Chondrocyte (in vitro differentiated cells): ENCODE results near the gene SELENOO. TPM values are rescaled to one million over a fixed set of nuclear protein-coding genes. Genes with fewer than 3 reads are reported as not detected.

ENCODE experiments used
- DNase-seq: peaks from one replicate; pipeline ENCODE4 v3.0.0; 2021; ENCODE audit warnings: mixed read lengths, low spot score
- H3K27ac Mint-ChIP-seq: one replicate; pipeline ENCODE4 v1.8.0; 2021; ENCODE audit warnings: mild to moderate bottlenecking, moderate library complexity, mixed read lengths; ENCODE audit not compliant: unreplicated experiment
- H3K27me3 Mint-ChIP-seq: 2 replicates; pipeline ENCODE4 v1.8.0; 2021; ENCODE audit warnings: low read depth, mixed read lengths
- H3K36me3 Mint-ChIP-seq: 2 replicates; pipeline ENCODE4 v1.8.0; 2021; ENCODE audit warnings: low read depth, mixed read lengths
- H3K4me1 Mint-ChIP-seq: 2 replicates; pipeline ENCODE4 v1.8.0; 2021; ENCODE audit warnings: low read depth, mild to moderate bottlenecking, mixed read lengths
- H3K4me3 Mint-ChIP-seq: one replicate; pipeline ENCODE4 v1.8.0; 2021; ENCODE audit warnings: mild to moderate bottlenecking, moderate library complexity, mixed read lengths; ENCODE audit not compliant: unreplicated experiment
- H3K9me3 Mint-ChIP-seq: 2 replicates; pipeline ENCODE4 v1.8.0; 2021; ENCODE audit warnings: low read depth, mixed read lengths
- total RNA-seq: library from RNA; stranded (reverse); gene quantifications from 3 replicates; pipeline ENCODE4 v1.2.1, GENCODE V29; 2021
- TF ChIP-seq, protein P1 (sequence below): fragments of 200-600 bp; sonication (generic); IDR thresholded peaks from 2 replicates; pipeline ENCODE4 v1.5.0; 2021; ENCODE audit warnings: antibody characterized with exemption, mild to moderate bottlenecking, moderate library complexity

The SELENOO gene
- total RNA-seq, 1 donor from 2014 or later = 17.1 TPM

DNA sequence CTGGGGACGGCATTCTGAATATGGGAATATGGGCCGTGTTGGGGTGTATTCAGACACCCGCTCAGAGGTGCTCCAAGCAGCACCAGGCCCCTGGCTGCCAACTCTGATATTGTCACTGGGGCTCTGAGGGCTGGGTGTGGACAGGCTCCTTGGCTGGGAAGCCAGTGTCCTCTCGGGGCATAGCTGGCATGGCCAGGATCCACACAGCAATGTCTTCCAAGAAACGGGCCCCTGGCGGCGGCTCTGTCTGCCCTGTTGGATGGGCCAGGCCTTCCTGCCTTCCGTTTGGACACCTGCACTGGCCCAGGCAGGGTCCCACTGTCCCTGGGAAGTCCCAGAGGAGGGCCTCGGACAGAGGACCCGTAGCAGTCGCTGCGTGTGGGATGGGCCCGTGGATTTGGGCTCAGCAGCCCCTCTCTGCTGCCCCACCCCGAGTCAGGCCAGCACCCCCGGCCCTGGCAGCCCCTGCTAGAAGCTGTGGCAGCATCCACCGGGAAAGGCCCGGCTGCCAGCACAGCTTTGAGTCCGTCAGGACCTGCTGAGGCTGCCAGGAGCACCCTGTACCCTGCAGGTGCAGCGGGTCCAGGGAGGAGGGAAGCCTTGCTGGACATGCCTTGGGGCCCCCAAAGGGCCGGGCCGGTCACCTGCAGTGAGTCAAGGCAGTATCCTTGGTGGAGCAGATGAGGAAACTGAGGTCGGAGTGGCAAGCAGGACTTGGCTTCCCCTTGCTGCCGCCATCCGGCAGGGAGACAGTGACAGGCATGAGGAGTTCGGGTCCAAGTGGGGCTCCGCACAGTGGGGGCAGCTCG, 26.2 kb upstream of the SELENOO start:
- peaks cover 2% of the 10 kb centered on the region for H3K36me3 Mint-ChIP-seq
- no peak overlapping the region for H3K4me3 Mint-ChIP-seq
- peaks cover 3% of the 10 kb centered on the region for H3K4me1 Mint-ChIP-seq
- no peak overlapping the region for H3K27ac Mint-ChIP-seq
- H3K27me3 Mint-ChIP-seq = no peaks in the 10 kb centered on the region
- no peaks in the 10 kb centered on the region for H3K9me3 Mint-ChIP-seq
- no peak for DNase-seq
- TF ChIP-seq, protein P1, sequence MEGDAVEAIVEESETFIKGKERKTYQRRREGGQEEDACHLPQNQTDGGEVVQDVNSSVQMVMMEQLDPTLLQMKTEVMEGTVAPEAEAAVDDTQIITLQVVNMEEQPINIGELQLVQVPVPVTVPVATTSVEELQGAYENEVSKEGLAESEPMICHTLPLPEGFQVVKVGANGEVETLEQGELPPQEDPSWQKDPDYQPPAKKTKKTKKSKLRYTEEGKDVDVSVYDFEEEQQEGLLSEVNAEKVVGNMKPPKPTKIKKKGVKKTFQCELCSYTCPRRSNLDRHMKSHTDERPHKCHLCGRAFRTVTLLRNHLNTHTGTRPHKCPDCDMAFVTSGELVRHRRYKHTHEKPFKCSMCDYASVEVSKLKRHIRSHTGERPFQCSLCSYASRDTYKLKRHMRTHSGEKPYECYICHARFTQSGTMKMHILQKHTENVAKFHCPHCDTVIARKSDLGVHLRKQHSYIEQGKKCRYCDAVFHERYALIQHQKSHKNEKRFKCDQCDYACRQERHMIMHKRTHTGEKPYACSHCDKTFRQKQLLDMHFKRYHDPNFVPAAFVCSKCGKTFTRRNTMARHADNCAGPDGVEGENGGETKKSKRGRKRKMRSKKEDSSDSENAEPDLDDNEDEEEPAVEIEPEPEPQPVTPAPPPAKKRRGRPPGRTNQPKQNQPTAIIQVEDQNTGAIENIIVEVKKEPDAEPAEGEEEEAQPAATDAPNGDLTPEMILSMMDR = no peak

DNA sequence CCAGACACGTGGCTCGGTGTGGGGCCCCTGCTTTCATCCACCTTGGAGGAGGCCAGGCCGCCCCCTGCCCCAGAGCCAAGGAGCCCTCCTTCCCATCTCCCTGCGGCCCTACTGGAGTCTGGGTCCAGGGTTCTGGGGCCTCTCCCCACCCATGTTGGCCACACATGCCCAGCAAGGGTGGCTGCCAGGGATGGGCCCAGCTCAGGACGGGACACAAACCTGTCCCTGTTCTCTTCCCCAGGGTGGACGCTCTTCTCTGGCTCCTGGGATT, 25.7 kb upstream of the SELENOO start:
- H3K4me1 Mint-ChIP-seq = peaks cover 3% of the 10 kb centered on the region
- no peaks in the 10 kb centered on the region for H3K9me3 Mint-ChIP-seq
- no peak for DNase-seq
- no peak overlapping the region for H3K27ac Mint-ChIP-seq
- H3K36me3 Mint-ChIP-seq = peaks cover 2% of the 10 kb centered on the region
- no peak overlapping the region for H3K4me3 Mint-ChIP-seq
- TF ChIP-seq, protein P1 = no peak
- H3K27me3 Mint-ChIP-seq = no peaks in the 10 kb centered on the region

DNA sequence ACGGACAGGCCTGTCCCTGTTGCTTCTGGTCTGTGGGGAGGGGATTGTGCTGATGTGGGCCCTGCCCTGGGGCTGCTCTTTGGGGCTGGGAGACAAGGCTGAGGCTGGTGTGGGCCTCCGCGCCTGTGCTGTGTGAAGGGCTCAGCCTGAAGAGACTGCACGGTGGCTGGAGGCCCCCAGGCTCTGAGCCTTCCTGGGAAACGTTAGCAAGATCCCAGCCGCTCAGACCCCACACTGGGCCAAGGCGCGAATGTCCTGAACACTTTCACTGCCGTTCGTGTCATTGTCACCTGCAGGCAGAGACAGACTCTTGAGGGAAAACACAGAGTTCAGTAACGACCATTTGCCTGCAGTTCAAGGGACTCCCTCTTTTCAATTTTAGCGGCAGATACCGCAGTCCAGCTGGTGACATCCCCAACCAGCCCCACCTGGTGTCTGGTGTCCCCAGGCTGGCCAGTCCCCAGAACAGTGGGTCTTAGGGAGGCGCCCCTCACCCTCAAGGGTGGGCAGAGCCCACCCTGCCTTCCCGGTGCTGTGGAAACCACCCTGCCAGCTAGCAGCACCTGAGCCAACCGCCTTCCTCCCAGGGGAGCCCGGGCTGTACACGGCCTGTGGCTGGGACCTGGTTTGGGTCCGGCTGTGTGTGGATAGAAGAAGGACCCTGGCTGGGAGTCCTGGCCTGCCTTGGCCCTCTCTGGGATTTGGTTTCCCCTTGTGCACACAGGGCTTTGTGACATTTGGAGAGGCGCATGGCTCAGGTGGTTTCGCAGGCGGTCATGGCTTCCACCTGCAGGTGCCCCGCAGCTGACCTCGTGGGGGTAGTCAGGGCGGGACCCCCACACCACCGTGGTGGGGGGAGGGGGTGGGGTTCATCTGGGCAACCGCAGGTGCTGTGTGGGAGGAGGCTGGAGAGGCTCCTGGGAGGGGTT, 24.6 kb upstream of the SELENOO start:
- Mint-ChIP-seq H3K9me3 (no peaks in the 10 kb centered on the region), H3K27ac (no peak overlapping the region), H3K36me3 (peaks cover 2% of the 10 kb centered on the region), H3K4me1 (no peaks in the 10 kb centered on the region), H3K4me3 (no peak overlapping the region), H3K27me3 (no peaks in the 10 kb centered on the region)
- TF ChIP-seq, protein P1 = no peak
- no peak for DNase-seq

DNA sequence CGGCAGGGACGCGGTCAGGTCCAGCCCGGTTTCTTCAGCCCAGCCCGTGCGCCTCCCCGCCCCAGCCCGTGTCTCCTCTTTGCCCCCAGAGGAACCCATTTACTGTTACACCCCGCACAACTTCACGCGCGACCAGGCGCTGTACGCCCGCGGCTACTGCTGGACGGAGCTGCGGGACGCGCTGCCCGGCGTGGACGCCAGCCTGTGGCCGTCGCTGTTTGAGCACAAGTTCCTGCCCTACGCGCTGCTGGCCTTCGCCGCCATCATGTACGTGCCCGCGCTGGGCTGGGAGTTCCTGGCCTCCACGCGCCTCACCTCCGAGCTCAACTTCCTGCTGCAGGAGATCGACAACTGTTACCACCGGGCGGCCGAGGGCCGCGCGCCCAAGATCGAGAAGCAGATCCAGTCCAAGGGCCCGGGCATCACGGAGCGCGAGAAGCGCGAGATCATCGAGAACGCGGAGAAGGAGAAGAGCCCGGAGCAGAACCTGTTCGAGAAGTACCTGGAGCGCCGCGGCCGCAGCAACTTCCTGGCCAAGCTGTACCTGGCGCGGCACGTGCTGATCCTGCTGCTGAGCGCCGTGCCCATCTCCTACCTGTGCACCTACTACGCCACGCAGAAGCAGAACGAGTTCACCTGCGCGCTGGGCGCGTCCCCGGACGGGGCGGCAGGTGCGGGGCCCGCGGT, 23.8 kb upstream of the SELENOO start:
- Mint-ChIP-seq H3K27ac (no peak overlapping the region), H3K9me3 (no peaks in the 10 kb centered on the region), H3K4me1 (no peaks in the 10 kb centered on the region), H3K36me3 (peaks cover 2% of the 10 kb centered on the region), H3K4me3 (no peak overlapping the region), H3K27me3 (no peaks in the 10 kb centered on the region)
- TF ChIP-seq, protein P1 = no peak
- no peak for DNase-seq
